Neural progenitor cell (in vitro differentiated cells): ENCODE data around the gene RMND5A. TPM values are rescaled to one million over a fixed set of nuclear protein-coding genes. Genes with fewer than 3 reads are reported as not detected.

ENCODE experiments used
- DNase-seq: peaks from one replicate; pipeline ENCODE4 v3.0.0-alpha.2; 2016; ENCODE audit warnings: low spot score
- H2AFZ ChIP-seq: fragments of 200-600 bp; sonication (generic); replicated peaks from 2 replicates; pipeline ENCODE4 v1.6.1; 2016; ENCODE audit warnings: antibody characterized with exemption
- H3F3A ChIP-seq: fragments of 200-600 bp; sonication (generic); 2 replicates; pipeline ENCODE4 v1.6.1; 2016; ENCODE audit warnings: antibody characterized with exemption, low read depth
- H3K27ac ChIP-seq: fragments of 200-600 bp; sonication (generic); 2 replicates; pipeline ENCODE4 v1.5.1; 2016; ENCODE audit warnings: mild to moderate bottlenecking
- H3K27me3 ChIP-seq: fragments of 200-600 bp; sonication (generic); 2 replicates; pipeline ENCODE4 v1.6.1; 2016; ENCODE audit warnings: mild to moderate bottlenecking, moderate library complexity
- H3K36me3 ChIP-seq: fragments of 200-600 bp; sonication (generic); 2 replicates; pipeline ENCODE4 v1.5.1; 2016
- H3K4me1 ChIP-seq: fragments of 200-600 bp; sonication (generic); 2 replicates; pipeline ENCODE4 v1.6.1; 2016; ENCODE audit warnings: mixed run types
- H3K4me2 ChIP-seq: fragments of 200-600 bp; sonication (generic); 2 replicates; pipeline ENCODE4 v1.6.1; 2016
- H3K4me3 ChIP-seq: fragments of 200-600 bp; sonication (generic); 2 replicates; pipeline ENCODE4 v1.5.1; 2016
- H3K79me2 ChIP-seq: fragments of 200-600 bp; sonication (generic); 2 replicates; pipeline ENCODE4 v1.6.1; 2016; ENCODE audit warnings: low read depth
- H3K9ac ChIP-seq: fragments of 200-600 bp; sonication (generic); 2 replicates; pipeline ENCODE4 v1.6.1; 2016
- H3K9me3 ChIP-seq: fragments of 200-600 bp; sonication (generic); 2 replicates; pipeline ENCODE4 v1.5.1; 2016; ENCODE audit warnings: low read depth
- H4K20me1 ChIP-seq: fragments of 200-600 bp; sonication (generic); 2 replicates; pipeline ENCODE4 v1.6.1; 2016; ENCODE audit warnings: low read depth
- H3K27ac Mint-ChIP-seq: 3 replicates; pipeline ENCODE4 v1.8.0; 2021; ENCODE audit warnings: mixed read lengths
- H3K27me3 Mint-ChIP-seq: 2 replicates; pipeline ENCODE4 v1.8.0; 2022; ENCODE audit warnings: low read depth, mild to moderate bottlenecking, inconsistent platforms, moderate library complexity, mixed read lengths; ENCODE audit not compliant: insufficient read depth
- H3K36me3 Mint-ChIP-seq: 3 replicates; pipeline ENCODE4 v1.8.0; 2021; ENCODE audit warnings: mixed read lengths
- H3K4me1 Mint-ChIP-seq: 3 replicates; pipeline ENCODE4 v1.8.0; 2021; ENCODE audit warnings: mixed read lengths
- H3K4me3 Mint-ChIP-seq: 3 replicates; pipeline ENCODE4 v1.8.0; 2021; ENCODE audit warnings: mild to moderate bottlenecking, moderate library complexity, mixed read lengths
- H3K9me3 Mint-ChIP-seq: 3 replicates; pipeline ENCODE4 v1.8.0; 2020; ENCODE audit warnings: mixed read lengths
- EZH2 ChIP-seq: fragments of 200-600 bp; sonication (generic); IDR thresholded peaks from 2 replicates; pipeline ENCODE4 v1.6.1; 2017; ENCODE audit warnings: antibody characterized with exemption, mild to moderate bottlenecking, moderate library complexity
- EZH2phosphoT487 ChIP-seq: fragments of 200-600 bp; sonication (generic); IDR thresholded peaks from 2 replicates; pipeline ENCODE4 v1.6.1; 2017; ENCODE audit warnings: antibody characterized with exemption
- total RNA-seq: library from RNA; depleted of rRNA; stranded (reverse); fragments of >200 nt; gene quantifications from 2 replicates; pipeline ENCODE4 v1.2.3, GENCODE V29; 2015; ENCODE audit warnings: low replicate concordance
- TF ChIP-seq, protein P1 (sequence below): fragments of 200-600 bp; sonication (generic); IDR thresholded peaks from 2 replicates; pipeline ENCODE4 v1.5.1; 2017; ENCODE audit warnings: antibody characterized with exemption, mild to moderate bottlenecking

RMND5A gene
- total RNA-seq, 1 donor from 2014 or later, result 107 TPM

GRCh38 chr2:86808315-86809161 lies 88.4 kb downstream of the RMND5A start:
- H3K36me3 ChIP-seq, result no peaks in the 10 kb centered on the region
- no peaks in the 10 kb centered on the region for H3K36me3 Mint-ChIP-seq
- no peaks in the 10 kb centered on the region for H3K79me2 ChIP-seq
- no peaks in the 10 kb centered on the region for H4K20me1 ChIP-seq
- no peak overlapping the region for H3K27ac Mint-ChIP-seq
- no peak overlapping the region for H3K9ac ChIP-seq
- peaks cover 4% of the 10 kb centered on the region for H3K4me1 ChIP-seq
- no peaks in the 10 kb centered on the region for H3K9me3 Mint-ChIP-seq
- no peaks in the 10 kb centered on the region for H3K9me3 ChIP-seq
- H3K27me3 Mint-ChIP-seq, result peaks cover 8% of the 10 kb centered on the region
- no peak overlapping the region for H3K27ac ChIP-seq
- H2AFZ ChIP-seq, result peak overlapping the region; percentile 96
- peaks cover 6% of the 10 kb centered on the region for H3K4me1 Mint-ChIP-seq
- peak overlapping the region; percentile 99 for H3K4me2 ChIP-seq
- TF ChIP-seq, protein P1, sequence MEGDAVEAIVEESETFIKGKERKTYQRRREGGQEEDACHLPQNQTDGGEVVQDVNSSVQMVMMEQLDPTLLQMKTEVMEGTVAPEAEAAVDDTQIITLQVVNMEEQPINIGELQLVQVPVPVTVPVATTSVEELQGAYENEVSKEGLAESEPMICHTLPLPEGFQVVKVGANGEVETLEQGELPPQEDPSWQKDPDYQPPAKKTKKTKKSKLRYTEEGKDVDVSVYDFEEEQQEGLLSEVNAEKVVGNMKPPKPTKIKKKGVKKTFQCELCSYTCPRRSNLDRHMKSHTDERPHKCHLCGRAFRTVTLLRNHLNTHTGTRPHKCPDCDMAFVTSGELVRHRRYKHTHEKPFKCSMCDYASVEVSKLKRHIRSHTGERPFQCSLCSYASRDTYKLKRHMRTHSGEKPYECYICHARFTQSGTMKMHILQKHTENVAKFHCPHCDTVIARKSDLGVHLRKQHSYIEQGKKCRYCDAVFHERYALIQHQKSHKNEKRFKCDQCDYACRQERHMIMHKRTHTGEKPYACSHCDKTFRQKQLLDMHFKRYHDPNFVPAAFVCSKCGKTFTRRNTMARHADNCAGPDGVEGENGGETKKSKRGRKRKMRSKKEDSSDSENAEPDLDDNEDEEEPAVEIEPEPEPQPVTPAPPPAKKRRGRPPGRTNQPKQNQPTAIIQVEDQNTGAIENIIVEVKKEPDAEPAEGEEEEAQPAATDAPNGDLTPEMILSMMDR, result peak; percentile 89
- no peak for TF ChIP-seq EZH2phosphoT487
- H3K27me3 ChIP-seq, result peaks cover 43% of the 10 kb centered on the region
- H3K4me3 ChIP-seq, result peak overlapping the region; percentile 49
- H3F3A ChIP-seq, result peaks cover 5% of the 10 kb centered on the region
- DNase-seq, result peak; percentile 90
- peak overlapping the region; percentile 94 for H3K4me3 Mint-ChIP-seq

- H3K4me2 ChIP-seq, result no peak overlapping the region
These were observed 89.5 kb downstream of the RMND5A start for GRCh38 chr2:86809481-86810121.

DNA sequence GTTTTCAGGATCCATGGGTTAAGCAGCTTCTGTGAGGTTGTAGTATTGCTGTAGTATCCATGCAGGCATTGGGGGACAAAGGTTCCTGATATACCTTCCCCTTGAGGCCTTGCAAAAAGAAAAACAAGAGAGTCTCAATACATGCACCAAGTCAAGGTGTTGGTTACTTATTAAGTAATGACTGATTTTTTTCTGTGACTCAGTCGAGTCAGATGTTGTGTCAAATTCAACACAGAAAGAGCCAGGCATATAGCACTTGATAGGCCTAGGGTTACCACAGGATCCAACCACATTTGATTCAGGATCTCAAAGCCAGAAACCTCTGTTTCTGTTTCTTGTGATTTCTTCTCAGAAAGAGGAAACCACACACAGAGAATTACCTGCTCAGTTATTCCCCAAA lies 95.5 kb downstream of the RMND5A start:
- no peaks in the 10 kb centered on the region for H3K27me3 ChIP-seq
- Mint-ChIP-seq H3K27ac (no peak overlapping the region), H3K36me3 (no peaks in the 10 kb centered on the region), H3K27me3 (no peaks in the 10 kb centered on the region), H3K4me3 (no peak overlapping the region), H3K4me1 (no peaks in the 10 kb centered on the region), H3K9me3 (no peaks in the 10 kb centered on the region)
- TF ChIP-seq, protein P1, result no peak
- no peak for TF ChIP-seq EZH2
- no peak for TF ChIP-seq EZH2phosphoT487
- H3K4me1 ChIP-seq, result peaks cover 4% of the 10 kb centered on the region
- H3F3A ChIP-seq, result no peaks in the 10 kb centered on the region
- no peak overlapping the region for H3K27ac ChIP-seq
- H3K4me2 ChIP-seq, result no peak overlapping the region
- H3K36me3 ChIP-seq, result no peaks in the 10 kb centered on the region
- no peak for DNase-seq
- H3K79me2 ChIP-seq, result no peaks in the 10 kb centered on the region
- no peaks in the 10 kb centered on the region for H4K20me1 ChIP-seq
- H3K9ac ChIP-seq, result no peak overlapping the region
- no peak overlapping the region for H3K4me3 ChIP-seq
- no peaks in the 10 kb centered on the region for H3K9me3 ChIP-seq
- no peak overlapping the region for H2AFZ ChIP-seq

More at GRCh38 chr2:86809481-86810121, 89.5 kb downstream of the RMND5A start:
- Histone ChIP-seq H2AFZ (no peak overlapping the region), H3K4me1 (peaks cover 4% of the 10 kb centered on the region), H3K79me2 (no peaks in the 10 kb centered on the region), H3K27ac (no peak overlapping the region), H3F3A (peaks cover 5% of the 10 kb centered on the region), H4K20me1 (no peaks in the 10 kb centered on the region), H3K27me3 (peaks cover 43% of the 10 kb centered on the region), H3K36me3 (no peaks in the 10 kb centered on the region), H3K4me3 (no peak overlapping the region), H3K9ac (no peak overlapping the region), H3K9me3 (no peaks in the 10 kb centered on the region)
- H3K4me3 Mint-ChIP-seq, result no peak overlapping the region
- TF ChIP-seq EZH2 (no peak), EZH2phosphoT487 (no peak)
- TF ChIP-seq, protein P1, result no peak
- no peaks in the 10 kb centered on the region for H3K9me3 Mint-ChIP-seq
- DNase-seq, result no peak
- H3K27me3 Mint-ChIP-seq, result peaks cover 6% of the 10 kb centered on the region
- H3K36me3 Mint-ChIP-seq, result no peaks in the 10 kb centered on the region
- H3K4me1 Mint-ChIP-seq, result peaks cover 6% of the 10 kb centered on the region
- no peak overlapping the region for H3K27ac Mint-ChIP-seq
